Measurements from ENCODE around the gene LMF1.

The LMF1 gene

DNA sequence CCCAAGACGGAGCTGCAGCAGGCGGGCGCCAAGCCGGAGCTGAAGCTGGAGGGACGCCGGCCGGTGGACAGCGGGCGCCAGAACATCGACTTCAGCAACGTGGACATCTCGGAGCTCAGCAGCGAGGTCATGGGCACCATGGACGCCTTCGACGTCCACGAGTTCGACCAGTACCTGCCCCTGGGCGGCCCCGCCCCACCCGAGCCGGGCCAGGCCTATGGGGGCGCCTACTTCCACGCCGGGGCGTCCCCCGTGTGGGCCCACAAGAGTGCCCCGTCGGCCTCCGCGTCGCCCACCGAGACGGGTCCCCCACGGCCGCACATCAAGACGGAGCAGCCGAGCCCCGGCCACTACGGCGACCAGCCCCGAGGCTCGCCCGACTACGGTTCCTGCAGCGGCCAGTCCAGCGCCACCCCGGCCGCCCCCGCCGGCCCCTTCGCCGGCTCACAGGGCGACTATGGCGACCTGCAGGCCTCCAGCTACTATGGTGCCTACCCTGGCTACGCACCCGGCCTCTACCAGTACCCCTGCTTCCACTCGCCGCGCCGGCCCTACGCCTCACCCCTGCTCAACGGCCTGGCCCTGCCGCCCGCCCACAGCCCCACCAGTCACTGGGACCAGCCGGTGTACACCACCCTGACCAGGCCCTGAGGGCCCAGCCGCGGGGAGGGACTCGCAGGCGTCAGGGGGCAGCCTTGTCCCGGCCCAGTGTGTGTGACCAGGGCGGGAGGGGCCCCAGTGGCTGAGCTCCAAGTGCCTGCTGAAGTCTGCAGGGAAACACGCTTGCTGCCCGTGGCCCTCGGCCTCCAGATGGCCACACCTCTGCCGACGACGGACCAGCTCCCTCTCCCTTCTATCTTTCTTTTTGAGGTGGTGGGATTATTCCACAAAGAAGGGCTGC is 14.2 kb upstream of the LMF1 start:
- DNase-seq: no peak

- no peak for DNase-seq
Observed at GRCh38 chr16:984121-984694, 13.4 kb upstream of the LMF1 start.

- no peak for DNase-seq
Observed at GRCh38 chr16:983044-984030, 12.6 kb upstream of the LMF1 start.

DNA sequence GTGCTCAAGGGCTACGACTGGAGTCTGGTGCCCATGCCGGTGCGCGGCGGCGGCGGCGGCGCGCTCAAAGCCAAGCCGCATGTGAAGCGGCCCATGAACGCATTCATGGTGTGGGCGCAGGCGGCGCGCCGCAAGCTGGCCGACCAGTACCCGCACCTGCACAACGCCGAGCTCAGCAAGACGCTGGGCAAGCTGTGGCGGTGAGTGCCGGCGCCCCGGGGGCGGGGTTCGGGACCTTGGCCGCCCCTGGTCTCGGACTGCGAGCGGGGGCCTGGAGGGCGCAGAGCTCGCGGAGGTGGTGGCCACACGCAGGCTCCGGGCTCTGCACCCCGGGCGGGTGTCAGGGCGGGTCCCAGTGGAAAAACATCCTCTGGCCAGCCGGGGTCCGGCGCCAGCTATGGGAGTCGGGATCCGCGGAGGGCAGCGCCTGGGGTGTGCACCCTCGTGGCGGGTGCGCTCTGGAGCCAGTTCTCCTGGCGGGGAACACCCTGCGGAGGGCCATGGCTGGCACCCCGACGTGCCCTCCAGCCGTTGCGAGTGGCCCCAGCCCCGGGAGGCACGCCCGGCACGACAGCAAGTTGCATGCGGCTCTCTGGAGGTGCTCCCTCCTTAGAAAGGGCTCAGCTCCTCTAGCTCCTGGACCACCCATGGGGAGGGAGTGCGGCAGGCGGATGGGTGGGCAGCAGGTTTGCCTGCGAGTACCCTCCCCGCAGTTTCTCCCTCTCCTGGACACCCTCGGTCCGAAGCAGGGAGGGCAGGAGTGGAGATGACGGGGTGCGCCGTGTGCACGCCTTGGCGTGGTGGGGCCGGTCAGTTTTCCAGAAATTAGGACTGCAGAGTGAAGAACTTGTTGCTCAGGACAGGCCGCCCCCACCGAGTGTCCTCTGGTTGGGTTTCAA is 11.6 kb upstream of the LMF1 start:
- peak in 1 of 4 experiments; percentile 23 for DNase-seq

GRCh38 chr16:981695-982144 is 10.9 kb upstream of the LMF1 start, which contains the start of gene SOX8:
Gene SOX8, plus strand, starts transcription at chr16:981770. Its CDS starts 153 bp downstream, at chr16:981923.
- DNase-seq: no peak

GRCh38 chr16:980595-980854 is 9.7 kb upstream of the LMF1 start:
- peak in 1 of 4 experiments; percentile 15 for DNase-seq

- no peak for DNase-seq
Observed at GRCh38 chr16:979859-980594, 9.2 kb upstream of the LMF1 start.

DNA sequence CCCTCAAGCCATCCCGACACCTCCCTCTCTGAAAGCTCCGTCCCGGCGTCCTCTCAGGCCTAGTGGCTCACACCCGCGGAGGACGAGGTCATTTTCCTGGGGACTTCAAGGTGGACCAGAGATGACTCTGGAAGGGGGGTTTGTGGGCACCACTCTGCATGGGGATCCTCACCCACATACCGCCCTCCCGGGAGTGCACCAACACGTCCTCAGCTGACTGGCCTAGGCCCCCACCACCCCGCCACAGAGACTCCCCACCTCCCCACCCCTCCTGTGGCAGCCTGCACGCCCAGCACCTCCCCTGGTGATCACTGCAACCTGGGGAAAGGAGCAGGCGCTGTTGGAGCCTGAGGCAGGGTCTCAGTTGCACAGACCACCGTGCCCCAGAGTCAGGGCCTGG is 8.4 kb upstream of the LMF1 start:
- no peak for DNase-seq

DNA sequence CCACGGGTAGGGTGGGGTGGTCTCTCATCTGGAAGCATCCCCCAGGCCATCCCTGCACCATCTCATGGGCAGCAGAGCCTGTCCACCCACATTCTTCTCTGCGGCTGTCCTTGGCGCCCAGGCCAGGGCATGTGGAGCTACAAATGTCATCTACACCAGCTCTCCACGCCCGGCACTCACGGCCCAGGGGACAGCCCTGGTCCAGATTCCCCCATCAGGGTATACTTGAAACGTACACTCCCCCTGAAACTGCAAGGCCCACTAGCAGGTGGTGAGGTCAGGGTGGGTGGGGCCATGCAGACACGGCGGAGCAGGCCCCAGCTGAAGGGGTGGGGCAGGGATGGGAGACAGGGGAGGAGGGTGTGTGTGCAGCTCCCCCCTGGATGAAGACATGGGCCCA is 7.6 kb upstream of the LMF1 start:
- DNase-seq: no peak

- no peak for DNase-seq
Observed at GRCh38 chr16:977896-978295, 7.1 kb upstream of the LMF1 start.

DNA sequence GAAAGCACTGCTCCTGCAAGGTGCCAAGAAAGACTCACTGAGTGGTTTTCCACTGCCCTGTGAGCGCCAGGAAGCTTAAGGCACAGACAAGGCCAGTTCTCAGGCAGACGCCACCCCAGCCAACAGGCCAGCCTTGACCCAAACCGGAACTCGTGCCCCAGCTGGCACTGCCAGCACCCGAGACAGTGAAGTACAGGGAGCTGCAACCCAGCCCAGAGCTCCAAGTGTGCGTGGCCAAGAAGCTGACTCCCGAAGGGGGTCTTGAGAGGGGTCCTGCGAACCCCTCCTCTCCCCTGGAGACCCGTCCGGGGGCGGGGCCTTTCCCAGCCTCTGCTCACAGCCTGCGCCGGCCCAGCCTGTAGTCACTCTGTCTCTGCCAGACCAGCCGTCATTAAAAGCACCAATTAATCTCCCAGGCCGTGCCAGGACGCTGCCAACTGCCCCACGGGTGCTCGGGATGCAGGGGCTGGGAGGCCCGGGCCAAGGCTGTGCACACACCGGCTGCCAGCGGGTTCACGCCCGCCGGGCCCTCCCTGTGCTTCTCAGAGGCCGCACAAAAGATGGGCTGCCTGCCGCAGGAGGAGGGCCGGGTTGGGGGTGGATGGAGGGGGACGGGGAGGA is 6.4 kb upstream of the LMF1 start:
- DNase-seq: no peak

- DNase-seq: no peak
Observed at GRCh38 chr16:976389-976931, 5.7 kb upstream of the LMF1 start.

DNA sequence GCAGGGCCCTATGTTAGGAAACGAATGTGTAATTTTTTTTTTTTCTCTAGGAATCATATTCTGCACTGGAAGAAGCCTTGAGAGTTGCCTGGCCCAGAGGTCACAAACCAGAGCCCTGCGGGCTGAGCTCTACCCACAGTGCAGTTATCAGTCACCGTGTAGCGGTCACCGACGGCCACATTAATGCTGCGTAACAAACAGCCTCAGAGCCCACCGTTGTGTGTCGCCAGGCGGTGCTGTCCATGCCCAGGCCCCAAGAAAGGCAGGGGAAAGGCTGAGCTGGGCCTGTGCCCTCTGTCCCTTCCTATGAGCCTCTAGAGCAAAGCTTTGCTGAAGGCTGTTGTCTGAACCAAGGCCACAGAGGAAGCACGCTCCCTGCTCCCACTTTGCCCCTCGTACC is 4.5 kb upstream of the LMF1 start:
- no peak for DNase-seq

GRCh38 chr16:974611-975261 is 4.0 kb upstream of the LMF1 start:
- no peak for DNase-seq

GRCh38 chr16:974001-974601 is 3.3 kb upstream of the LMF1 start:
- no peak for DNase-seq

DNA sequence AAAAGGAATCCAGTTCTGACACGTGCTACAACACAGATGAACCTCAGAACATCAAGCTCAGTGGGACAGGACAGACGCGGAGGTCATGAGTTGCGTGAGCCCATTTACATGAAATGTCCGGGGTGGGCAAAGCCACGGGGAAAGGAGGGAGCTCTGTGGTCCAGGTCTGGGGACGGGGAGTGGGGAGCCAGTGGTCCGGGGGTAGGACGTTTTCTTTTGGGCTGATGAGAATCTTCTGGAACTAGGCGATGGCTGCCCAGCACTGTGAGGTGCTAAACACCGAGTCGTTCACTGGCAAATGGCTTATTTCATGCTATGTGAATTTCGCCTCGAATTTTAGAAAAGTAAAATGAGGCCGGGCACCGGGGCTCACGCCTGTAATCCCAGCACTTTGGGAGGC is 2.6 kb upstream of the LMF1 start:
- no peak for DNase-seq

- DNase-seq: no peak
Observed at GRCh38 chr16:972316-973002, 1.7 kb upstream of the LMF1 start.

DNA sequence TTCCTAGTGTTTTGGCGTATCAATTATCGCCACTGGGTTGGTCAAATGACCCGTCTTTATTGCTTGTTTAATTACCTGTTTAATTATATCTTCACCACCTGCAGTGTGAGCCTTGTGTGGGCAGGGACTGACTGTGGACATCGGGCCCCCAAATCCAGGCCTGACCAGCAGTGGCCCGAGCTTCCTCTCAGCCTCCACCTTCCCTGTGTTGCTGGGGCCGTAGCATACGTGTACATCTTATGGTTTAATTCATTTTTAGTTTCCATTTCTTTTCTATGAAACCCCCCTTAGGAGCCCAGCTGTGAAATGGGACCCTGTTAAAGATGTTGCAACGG is 1.2 kb upstream of the LMF1 start:
- no peak for DNase-seq

DNA sequence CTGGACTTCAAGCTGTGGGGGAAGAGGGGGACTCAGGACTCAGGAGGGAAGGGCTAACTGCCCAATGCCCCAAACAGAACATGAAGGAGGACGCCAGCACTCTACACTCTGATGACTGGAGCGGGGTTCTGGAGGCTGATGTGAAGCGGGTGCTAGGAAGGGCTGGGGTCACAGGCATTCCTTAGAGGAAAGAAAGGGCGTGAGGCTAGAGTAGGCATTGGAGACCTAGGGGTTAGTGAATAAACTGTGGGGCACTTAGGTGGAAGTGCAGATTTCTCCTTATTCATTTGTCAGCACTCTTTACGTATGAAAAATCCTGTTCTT is 760 bp upstream of the LMF1 start:
- DNase-seq: no peak

Data from suppressor macrophage (primary cell).